HL-60 (cell line): Measurements from ENCODE around the gene NMS.

ENCODE experiments used
- CTCF ChIP-seq: IDR thresholded peaks from one replicate; pipeline ENCODE4 v1.5.1; 2011; ENCODE audit warnings: low read length, control low read depth, inconsistent platforms; ENCODE audit not compliant: insufficient read depth
- GABPA ChIP-seq: IDR thresholded peaks from 2 replicates; pipeline ENCODE4 v1.6.1; 2012; ENCODE audit warnings: low read depth
- POLR2AphosphoS5 ChIP-seq: IDR thresholded peaks from 2 replicates; pipeline ENCODE4 v1.6.1; 2012; ENCODE audit warnings: low read depth
- REST ChIP-seq: IDR thresholded peaks from 2 replicates; pipeline ENCODE4 v1.6.1; 2012; ENCODE audit warnings: low read depth; ENCODE audit not compliant: insufficient replicate concordance
- SPI1 ChIP-seq: IDR thresholded peaks from 2 replicates; pipeline ENCODE4 v1.6.1; 2012; ENCODE audit warnings: low read depth, mild to moderate bottlenecking, borderline replicate concordance

GRCh38 chr2:100484390-100484789 is 14.1 kb downstream of the NMS start:
- TF ChIP-seq POLR2AphosphoS5 (no peak), CTCF (no peak), SPI1 (no peak), REST (no peak), GABPA (no peak)
